GM19452 (cell line): Measurements from ENCODE around the gene ETV4.

ENCODE experiments used
- ATAC-seq: cut with Tn5 transposase; IDR thresholded peaks from one replicate; pipeline ENCODE4 v1.9.1; 2021; ENCODE audit not compliant: unreplicated experiment

ETV4 gene

DNA sequence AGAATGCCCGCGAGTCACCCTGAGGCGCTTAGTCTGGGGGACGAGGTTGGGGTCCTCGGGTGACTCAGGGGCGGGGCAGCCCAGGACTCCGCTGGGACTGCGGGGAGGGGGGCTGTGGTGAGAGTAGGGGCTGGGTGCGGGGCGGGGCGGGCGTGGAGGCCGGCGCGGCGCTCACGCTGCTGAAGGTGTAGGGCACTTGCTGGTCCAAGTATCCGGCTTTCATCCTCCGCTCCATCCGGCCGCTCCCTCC lies 832 bp downstream of the ETV4 start:
- ATAC-seq, result no peak

DNA sequence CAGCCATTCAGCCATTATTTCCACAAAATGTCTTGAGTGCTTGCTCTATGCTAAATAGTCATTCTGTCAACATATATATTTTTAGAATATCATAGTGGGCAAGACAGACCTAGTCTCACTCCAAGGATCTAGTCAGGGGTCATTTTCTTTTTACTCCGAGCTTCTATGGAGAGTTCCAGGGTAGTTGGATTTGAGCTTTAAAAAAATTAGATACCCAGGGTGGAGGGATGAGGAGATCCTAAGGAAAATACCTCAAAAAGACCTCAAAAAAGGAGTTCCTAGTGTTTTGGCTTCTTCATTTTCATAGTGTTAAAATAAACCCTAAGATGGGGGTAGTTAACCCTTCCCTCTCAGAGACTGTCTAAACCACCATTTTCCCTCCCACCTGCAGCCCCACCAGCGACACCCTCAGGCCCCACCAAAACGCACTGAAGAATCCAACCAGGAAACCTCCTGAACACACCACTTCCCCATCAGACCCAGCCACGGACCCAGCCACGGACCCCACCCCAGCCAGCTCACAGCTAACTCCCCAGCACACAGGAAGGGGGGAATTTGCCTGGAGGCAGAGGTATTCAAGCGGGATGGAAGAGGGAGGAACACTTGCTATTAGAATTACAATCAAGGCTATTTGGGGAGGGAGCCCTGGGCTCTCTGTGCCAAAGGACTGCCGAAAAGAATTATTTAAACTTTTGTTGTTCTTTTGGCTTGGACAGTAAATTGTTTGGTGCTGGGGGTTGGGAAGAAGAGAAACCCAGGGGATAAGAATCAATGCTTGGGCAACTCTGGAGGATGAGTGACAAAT lies 2.2 kb downstream of the ETV4 start:
- ATAC-seq, result no peak

DNA sequence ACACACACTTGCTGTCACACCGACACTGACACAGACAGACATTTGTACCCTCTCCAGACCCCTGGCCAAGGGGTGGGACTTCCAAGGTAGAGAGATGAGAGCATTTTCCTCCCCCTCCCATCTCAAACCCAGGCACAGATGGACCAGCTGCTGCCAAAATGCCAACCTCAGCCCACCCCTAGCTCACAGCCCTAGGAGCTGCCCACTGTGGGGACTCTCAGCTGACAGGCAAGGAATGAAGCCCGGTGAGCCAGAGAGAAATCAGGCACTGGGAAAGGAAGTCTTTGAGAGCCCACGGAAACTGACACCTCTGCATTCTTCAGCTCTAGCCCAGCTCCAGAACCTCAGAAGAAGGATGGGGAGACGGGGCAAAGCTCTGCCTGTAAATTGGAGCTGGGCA lies 2.8 kb downstream of the ETV4 start:
- ATAC-seq, result no peak

DNA sequence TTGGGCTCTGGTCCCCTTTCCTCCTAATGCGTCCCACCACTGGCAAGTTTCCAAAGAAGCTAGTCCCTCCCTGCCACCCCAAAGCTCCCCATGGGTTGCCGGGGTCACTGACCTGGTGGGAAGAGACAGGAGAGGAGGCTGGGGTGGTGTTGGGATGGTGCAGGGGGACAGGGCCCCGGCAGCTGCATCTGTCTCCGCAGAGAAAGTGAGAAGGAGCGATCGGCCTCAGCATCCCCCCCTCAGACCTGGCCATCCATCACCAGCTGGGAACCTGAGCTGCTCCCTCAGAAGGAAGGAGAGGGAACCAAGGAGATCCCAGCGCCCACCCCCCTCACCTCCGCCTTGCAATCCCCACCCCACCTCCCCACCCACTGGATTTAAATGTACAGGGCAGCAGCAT lies 3.3 kb downstream of the ETV4 start:
- ATAC-seq, result no peak

DNA sequence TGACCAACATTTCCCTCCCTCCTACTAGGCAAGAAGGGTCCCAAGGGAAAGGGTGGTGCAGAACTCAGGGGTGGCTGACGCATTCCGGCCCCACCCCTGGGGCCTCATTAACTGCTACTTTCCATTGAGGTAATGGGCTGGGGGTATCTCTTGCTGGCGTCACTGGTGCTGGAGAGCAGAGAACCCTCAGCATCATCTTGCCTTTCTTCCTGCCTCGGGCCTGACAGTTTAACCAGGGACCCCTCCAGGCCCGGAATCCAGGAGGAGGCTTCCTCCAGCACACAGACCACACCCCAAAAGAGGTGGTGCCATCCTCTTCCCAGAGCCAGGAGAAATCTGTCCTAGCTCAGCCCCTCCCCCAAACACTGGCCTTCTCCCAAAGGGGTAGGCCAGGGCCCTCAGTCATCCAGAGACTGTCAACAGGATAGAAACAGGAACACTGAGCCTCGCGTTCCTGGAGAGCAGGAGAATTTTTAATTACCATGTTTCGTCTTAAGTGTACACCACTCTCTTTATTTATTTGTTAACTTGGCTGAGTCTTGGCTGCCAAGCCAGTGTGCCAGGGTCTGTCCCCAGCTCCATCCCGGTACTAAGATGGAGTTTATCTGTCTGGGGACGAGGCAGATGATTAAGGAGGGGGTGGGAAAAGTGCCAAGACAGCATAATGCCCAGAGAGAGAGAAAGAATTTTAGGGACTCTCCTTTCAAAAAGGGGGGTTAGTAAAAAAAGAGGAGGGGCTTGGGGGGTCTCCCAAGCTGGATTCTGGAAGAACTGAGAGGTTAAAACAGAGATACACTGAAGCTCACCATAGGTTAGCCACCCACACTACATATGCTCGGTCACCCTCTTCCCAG lies 5.1 kb downstream of the ETV4 start:
- no peak for ATAC-seq

DNA sequence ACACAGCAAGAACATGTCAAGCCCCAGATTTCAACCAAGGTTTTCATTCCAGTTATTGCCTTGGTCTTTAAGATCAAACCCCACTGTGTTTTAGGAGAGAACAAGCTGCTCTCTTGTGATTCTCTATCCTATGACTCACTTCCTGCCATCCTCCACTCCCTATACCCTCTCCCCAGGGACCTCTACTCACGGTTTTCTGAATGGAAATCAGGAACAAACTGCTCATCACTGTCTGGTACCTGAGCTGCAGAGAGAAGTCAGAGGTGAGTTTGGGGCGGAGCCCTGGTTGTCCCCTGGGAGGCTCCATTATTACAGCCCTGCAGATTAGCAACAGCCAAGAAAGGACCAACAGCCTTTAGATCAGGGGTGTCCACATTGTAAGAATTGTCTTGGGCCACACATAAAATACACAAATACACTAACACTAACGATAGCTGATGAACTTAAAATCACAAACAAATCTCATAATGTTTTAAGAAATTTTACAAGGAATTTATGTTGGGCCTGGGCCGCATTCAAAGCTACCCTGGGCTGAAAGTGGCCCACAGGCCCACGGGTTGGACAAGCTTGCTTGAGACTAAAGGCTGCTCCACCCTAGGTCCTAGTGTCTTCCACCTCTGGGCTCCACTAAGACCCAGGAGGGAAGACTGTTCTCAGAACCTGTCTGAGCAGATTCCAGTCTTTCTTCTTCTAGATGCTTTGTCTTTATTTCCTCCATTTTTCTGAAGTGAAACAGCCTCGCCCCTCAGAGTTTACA lies 9.7 kb downstream of the ETV4 start:
- no peak for ATAC-seq

DNA sequence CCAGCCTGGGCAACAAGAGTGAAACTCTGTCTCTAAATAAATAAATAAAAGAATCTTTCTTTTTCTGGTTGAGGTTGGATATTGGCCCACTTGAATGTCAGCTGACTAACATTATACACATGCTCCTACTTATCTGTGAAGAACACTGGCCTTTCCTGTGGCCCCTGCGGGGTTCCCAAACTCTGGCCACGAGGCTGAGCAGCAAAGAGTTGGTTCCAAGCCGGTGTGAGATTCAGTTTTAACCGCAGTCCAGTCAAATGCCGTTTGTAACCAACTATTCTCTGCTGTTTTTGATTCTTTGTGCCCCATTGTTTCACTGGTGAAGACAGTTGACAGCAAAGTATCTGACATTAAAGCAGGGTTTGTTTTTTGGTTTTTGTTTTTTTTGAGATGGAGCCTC lies 11.2 kb downstream of the ETV4 start:
- no peak for ATAC-seq

DNA sequence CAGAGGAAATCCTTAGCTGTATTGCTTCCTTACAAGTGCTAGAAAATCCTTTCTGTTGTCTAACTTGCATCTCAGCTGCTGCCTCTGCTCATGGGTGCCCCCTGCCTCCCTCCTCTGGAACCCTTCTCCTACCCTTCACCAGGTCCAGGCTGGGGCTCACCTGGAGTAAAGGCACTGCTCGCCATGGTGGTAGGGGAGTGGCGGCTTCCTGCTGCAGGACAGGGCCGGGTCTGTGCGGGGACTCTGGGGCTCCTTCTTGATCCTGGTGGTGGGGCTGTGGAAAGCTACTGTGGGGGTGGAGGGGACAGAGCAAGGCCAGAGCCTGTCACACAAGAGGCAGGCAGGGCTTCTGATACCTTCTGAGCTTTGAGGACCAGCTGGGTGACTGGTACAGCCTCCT lies 12.4 kb downstream of the ETV4 start:
- no peak for ATAC-seq

DNA sequence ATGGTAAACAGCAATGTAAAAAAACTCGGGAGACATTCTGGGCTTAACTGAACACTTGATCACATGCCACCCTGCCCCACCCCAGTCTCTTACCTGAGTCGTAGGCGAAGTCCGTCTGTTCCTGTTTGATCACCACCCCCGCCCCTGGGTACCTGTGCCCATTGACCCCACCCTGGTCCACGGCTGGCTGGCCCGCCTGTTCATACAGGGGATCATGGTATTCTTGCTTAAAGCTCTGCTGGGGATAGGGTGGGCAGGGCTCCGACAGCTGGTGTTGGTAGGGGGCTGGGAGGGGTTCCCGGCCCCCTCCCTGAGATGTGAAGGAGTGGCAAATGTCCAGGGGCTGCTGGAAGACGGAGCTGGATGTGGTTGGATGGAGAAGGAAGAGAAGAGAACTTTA lies 13.6 kb downstream of the ETV4 start:
- ATAC-seq, result no peak

DNA sequence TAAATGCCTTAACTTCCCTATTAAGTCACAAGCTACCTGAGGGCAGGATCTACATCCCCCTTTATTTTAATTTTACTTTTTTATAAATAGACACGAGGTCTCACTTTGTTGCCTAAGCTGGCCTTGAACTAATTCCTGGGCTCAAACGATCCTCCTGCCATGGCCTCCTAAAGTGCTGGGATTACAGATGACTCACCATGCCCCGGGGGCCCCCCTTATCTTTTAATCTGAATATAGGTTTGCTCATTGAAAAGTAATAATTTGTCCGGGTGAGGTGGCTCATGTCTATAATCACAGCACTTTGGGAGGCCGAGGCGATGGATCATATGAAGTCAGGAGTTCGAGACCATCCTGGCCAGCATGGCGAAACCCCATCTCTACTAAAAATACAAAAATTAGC lies 14.2 kb downstream of the ETV4 start:
- no peak for ATAC-seq

DNA sequence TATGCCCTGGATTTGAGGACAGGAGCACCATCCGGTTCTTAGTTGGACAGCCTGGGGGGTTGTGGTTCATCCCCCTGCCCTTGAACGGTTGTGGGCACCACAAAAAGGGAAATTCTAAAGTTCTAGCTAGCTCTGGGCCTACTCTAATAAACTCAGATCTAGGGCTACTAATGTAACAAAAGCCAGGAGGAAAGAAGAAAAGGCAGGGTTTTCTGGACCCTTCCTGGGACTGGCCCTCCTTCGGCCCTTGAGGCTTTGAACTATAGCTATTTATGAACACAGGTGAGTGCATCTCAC lies 15.1 kb downstream of the ETV4 start:
- no peak for ATAC-seq

DNA sequence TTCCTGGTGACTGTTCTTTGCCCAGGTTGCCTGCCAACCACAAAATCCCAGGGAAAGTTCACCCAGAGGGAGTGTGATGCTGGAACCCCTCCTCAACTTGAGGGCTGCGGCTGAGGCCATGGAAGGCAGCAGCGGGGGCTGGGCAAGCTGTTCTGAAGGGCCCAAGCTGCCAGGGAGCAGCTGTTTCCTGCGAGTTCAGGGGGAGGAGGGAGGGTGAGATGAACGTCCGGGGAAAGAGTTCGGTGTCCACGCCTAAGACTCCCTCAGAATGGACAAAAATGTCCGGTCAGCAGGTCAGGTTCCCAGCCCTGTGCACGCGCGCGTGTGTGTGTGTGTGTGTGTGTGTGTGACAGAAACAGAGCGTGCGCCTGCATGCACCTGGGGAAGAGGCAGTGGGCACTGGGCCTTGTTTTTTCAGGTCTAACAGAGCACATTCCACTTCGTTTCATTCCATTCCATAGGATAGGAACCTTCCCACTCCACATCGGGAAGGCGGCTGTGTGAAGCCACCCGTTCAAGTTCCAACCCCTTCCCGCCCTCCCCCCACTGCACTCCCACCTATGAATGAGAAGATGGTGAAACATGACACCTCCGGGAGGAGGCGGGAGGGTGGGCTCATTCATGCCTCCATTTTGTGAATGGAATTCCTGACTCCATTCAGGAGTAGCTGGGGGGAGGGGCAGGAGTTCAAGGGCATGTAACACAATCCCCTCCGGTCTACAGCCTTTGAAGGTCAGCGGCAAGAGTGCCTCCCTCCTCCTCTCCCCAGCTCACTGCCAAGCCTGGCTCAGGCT lies 15.7 kb downstream of the ETV4 start:
- no peak for ATAC-seq

DNA sequence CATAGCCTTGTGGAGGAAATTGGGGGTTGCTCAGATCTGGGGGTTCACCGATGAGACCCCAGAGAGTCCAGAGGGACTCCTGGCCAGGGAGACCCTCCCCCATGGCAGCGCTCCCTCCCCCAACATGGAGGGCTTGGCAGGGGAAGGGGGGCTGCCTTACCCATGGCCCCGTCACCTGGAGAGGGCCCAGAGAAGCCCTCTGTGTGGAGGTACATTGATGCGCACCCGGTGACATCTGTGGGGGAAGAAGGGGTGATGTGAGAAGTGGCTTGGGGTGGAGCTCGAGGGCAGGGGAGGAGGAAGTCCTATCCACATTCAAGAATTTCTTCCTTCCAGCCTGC lies 16.2 kb downstream of the ETV4 start:
- no peak for ATAC-seq

DNA sequence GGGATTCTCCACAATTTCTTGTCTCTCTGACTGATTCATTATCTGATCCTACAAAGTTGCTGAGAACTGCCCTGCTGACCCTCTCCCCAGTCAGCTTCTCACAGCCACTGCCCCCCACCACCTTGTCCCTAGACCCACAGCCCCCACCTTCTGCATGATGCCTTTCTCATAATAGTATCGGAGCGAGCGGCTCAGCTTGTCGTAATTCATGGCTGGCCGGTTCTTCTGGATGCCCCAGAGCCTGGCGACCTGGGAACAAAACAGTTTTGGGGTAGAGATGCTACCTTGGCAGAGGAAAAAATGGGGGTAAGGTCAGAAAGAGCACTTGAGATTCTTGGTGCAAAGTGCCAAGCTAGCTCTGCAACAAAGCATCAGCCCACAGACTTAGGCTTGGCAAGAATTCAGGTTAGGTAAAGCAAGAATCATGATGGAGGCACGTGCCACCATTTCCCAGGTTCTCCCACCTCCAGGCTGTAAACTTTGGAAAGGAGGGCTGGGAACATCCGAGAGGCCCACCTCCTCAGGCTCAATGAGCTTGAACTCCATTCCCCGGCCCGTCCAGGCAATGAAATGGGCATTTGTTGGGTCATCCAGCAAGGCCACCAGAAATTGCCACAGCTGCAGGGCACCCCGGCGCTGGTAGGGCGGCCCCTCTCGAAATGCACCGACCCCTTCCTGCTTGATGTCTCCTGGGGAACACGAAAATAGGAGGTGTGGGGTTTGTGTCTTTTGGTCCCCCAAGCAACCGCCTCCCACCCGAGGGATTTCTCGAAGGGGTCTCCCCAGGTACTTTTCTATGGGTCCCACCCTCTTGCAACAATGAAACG lies 16.9 kb downstream of the ETV4 start:
- no peak for ATAC-seq

DNA sequence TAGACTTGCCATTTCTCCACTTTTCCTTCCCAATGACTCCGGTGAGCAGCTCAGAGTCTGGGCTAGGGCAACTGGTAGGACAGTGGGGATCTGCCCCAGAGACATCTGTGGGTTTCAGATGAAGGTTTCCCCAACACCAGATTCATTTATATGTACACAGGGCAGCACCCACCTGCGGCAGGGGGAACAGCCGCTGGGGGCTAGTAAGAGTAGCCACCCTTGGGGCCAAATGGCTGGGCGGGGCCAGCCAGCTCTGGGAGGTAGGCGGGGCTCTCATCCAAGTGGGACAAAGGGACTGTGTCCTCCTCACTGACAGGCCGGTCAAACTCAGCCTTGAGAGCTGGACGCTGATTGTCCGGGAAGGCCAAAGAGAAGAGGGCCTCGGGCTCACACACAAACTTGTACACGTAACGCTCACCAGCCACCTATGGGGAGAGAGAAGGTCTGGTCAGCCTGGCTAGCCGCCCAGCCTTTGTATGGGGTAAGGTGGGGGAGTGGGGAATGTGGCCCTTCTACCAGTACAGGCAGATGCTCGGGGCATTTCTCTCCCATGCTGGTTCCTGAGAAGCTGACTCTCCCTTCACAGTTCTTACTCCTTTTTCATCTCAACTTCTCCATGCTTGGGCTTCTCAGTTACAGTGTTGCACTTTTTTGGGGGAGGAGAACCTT lies 17.7 kb downstream of the ETV4 start:
- no peak for ATAC-seq

DNA sequence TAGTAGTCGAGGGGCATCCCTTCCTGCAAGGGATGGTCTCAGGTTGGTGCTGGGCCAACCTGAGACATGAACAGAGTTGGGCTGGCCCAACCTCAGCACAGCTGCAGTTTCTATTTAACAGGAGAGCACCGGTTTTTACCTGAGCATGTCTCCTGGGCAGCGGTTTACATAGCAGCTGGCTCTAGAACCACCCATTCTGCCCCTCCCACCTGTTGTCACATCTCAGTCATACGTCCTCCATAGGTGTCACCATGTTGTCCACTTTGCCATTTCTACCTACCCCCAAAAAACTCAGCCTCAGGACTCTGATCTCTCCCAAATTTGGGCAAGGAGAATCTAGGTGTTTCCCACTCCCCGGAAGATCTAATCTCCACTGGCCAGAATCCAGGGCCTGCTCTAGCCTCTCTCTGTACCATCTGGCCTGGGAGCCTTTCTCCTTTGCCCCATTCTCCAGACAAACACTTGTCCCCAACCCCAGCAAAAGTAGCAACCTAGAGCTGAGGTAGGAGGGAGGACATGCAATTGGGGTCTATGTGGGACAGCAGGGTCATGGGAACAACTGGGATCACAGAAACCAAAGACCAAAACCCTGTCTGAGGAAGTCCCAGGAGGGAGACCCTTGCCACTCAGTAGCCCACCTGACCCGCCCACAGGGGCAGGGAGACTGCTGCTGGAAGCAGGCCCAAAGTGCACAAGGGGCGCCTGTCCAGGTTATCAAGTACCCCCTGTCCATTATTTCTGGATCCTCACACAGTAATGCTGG lies 19.1 kb downstream of the ETV4 start:
- no peak for ATAC-seq

DNA sequence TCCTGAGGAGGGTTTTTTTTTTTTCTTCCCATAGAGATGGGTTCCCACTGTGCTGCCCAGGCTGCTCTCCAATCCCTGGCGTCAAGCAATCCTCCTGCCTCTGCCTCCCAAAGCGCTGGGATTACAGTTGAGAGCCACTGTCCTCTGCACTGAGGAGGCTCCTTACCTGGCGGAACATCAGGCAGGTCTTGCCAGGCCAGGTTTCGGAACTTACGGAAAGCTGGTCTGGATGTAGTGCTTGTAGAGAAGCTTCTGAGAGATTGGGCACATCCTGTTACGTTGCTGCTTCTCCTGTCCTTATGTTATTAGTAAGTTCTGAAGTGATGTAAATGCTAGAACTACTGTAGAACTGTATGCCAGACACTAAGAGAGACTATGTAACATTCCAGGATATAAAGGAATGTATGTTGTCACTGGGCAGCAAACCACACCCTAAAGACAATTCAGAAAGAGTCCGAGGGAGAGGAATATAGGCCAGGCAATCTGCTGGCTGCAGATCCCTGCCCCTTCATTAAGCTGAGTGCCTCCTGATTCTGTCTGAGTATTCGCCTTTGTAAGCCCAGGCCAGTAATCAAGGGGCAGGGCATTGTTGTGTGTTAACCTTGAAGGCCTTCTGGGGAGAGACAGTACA lies 21.1 kb downstream of the ETV4 start:
- no peak for ATAC-seq

DNA sequence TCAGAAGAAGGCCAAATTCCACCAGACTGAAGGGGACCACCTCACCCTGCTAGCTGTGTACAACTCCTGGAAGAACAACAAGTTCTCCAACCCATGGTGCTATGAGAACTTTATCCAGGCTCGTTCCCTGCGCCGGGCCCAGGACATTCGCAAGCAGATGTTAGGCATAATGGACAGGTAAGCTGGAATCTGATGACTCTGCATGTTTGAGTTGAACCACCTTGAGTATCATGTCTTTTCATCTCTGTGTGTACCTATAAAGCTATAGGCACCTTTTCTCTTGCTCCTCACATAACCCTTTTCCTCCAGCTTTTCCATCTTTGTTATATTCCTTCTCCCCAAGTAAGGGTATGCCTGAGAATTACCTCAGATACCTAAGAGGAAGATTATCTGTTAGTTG lies 24.8 kb downstream of the ETV4 start:
- ATAC-seq, result no peak
